ENCODE measurements around the gene ZNF697. TPM values are rescaled to one million over a fixed set of nuclear protein-coding genes. Genes with fewer than 3 reads are reported as not detected.
A peak's percentile ranks its signal among the peaks of the same experiment; 100 is the strongest.

The ZNF697 gene
- total RNA-seq, 1 donor from 2014 or later = 8.0 TPM

DNA sequence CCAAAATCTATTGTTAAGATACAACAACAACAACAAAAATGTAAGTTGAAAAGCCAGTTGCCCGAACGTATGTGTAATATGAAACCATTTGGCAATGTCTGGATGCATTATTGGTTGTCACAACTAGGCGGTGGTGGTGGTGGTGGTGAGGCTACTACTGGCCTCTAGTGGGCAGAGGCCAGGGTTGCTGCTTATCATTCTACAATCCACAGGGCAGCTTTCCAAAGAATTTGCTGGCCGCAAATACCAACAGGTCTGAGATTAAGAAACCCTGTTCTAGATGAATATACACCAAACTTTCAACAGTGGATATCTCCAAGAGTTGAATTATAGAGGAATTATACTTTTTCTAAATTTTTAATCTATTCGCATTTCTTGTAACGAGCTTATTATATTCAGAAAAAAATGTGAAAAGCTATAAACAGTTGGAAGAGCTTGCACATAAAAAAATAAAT lies 26.8 kb upstream of the ZNF697 start:
- no peak for DNase-seq (ENCODE audit: extremely low spot score, unreplicated experiment)
- Mint-ChIP-seq H3K36me3 (ENCODE audit: unreplicated experiment) (no peaks in the 10 kb centered on the region), H3K27me3 (ENCODE audit: unreplicated experiment) (peaks cover 10% of the 10 kb centered on the region), H3K4me3 (ENCODE audit: unreplicated experiment) (no peak overlapping the region), H3K4me1 (ENCODE audit: unreplicated experiment) (peaks cover 23% of the 10 kb centered on the region), H3K9me3 (ENCODE audit: unreplicated experiment) (no peaks in the 10 kb centered on the region), H3K27ac (ENCODE audit: unreplicated experiment) (no peak overlapping the region)
- TF ChIP-seq, protein P1, sequence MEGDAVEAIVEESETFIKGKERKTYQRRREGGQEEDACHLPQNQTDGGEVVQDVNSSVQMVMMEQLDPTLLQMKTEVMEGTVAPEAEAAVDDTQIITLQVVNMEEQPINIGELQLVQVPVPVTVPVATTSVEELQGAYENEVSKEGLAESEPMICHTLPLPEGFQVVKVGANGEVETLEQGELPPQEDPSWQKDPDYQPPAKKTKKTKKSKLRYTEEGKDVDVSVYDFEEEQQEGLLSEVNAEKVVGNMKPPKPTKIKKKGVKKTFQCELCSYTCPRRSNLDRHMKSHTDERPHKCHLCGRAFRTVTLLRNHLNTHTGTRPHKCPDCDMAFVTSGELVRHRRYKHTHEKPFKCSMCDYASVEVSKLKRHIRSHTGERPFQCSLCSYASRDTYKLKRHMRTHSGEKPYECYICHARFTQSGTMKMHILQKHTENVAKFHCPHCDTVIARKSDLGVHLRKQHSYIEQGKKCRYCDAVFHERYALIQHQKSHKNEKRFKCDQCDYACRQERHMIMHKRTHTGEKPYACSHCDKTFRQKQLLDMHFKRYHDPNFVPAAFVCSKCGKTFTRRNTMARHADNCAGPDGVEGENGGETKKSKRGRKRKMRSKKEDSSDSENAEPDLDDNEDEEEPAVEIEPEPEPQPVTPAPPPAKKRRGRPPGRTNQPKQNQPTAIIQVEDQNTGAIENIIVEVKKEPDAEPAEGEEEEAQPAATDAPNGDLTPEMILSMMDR (IDR thresholded peaks at IDR 0.05) = no peak

DNA sequence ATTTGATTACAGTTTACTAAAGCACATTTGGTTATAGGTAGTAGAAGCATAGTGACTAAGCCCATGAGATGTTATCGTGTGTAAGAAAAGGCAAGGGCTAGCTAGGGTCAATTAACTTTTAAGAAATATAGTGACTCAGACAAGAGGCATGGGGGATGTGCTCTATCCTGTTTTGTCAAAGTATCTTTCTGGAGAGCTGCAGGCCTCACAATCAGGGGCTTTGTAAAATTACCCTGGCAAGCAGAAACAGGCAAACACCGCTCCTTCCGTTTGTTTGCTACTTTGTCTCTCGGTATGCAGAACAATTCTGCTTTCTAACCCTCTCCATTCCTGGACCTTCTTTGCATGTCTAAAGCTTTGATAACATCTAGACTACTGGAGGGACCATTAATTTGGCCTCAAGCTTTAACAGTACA lies 26.1 kb upstream of the ZNF697 start:
- Mint-ChIP-seq H3K4me1 (ENCODE audit: unreplicated experiment) (peaks cover 23% of the 10 kb centered on the region), H3K27ac (ENCODE audit: unreplicated experiment) (peak overlapping the region; percentile 20), H3K36me3 (ENCODE audit: unreplicated experiment) (no peaks in the 10 kb centered on the region), H3K27me3 (ENCODE audit: unreplicated experiment) (peaks cover 13% of the 10 kb centered on the region), H3K9me3 (ENCODE audit: unreplicated experiment) (no peaks in the 10 kb centered on the region), H3K4me3 (ENCODE audit: unreplicated experiment) (no peak overlapping the region)
- TF ChIP-seq, protein P1 (IDR thresholded peaks at IDR 0.05) = no peak
- DNase-seq (ENCODE audit: extremely low spot score, unreplicated experiment) = no peak

DNA sequence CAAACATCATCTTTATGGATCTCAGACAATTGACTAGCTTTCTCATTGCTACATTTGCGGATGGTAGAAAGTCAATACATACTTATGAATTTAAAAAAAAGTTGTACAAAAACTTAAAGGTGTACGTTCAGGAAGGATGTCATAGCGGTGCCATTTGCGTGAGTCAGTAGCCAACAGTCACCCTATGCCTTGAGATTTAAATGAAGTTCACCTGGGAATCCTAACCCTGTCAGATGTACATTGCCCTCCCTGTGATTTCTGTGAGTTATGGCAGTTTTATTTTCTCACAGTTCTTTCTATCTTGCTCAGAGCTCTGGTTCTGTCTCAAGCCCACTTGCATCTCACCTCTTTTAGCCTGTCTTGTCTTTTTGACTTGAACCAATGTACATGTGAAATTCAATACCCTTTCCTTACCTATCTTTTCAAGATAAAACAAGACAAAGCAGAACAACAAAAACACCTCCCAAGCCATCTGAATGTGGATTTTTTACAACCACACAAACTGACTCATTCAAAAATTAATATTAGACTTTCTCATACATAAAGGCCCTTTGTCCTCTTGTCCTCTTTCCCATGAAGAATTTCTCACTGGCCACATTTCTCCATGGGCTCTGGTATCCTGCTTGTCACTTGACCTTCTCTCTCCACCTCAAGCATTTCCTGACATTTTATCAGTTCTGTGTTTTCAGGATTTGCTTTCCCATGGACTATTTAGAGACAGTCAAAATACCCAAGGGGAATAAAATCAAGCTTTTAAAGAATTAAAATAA lies 25.3 kb upstream of the ZNF697 start:
- H3K27ac Mint-ChIP-seq (ENCODE audit: unreplicated experiment) = peak overlapping the region; percentile 20

DNA sequence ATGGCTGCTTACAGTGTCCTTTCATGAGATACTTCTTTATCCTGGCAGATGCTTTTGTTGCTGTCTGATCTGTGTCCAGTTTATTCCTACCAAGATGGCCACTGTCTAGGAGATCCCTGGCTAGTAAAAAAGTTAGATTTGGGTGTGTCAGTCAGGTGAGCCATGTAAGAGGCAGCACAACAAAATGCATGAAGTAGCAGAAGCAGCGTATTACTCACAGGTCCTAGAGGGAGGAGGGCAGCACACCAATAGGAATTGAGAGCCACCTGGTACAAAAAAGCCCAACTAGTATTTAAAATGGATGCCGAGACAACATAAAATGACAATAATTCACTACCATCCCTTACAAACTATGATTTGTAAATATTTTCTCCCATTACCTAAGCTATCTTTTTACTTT lies 22.8 kb upstream of the ZNF697 start:
- TF ChIP-seq, protein P1 (IDR thresholded peaks at IDR 0.05) = no peak
- no peaks in the 10 kb centered on the region for H3K36me3 Mint-ChIP-seq (ENCODE audit: unreplicated experiment)
- H3K9me3 Mint-ChIP-seq (ENCODE audit: unreplicated experiment) = no peaks in the 10 kb centered on the region
- no peak overlapping the region for H3K4me3 Mint-ChIP-seq (ENCODE audit: unreplicated experiment)
- H3K27ac Mint-ChIP-seq (ENCODE audit: unreplicated experiment) = no peak overlapping the region
- H3K4me1 Mint-ChIP-seq (ENCODE audit: unreplicated experiment) = peaks cover 23% of the 10 kb centered on the region
- DNase-seq (ENCODE audit: extremely low spot score, unreplicated experiment) = no peak
- H3K27me3 Mint-ChIP-seq (ENCODE audit: unreplicated experiment) = peaks cover 16% of the 10 kb centered on the region

More for the DNA sequence above, 25.3 kb upstream of the ZNF697 start:
- no peaks in the 10 kb centered on the region for H3K36me3 Mint-ChIP-seq (ENCODE audit: unreplicated experiment)
- TF ChIP-seq, protein P1 (IDR thresholded peaks at IDR 0.05) = no peak
- no peak overlapping the region for H3K4me3 Mint-ChIP-seq (ENCODE audit: unreplicated experiment)
- H3K9me3 Mint-ChIP-seq (ENCODE audit: unreplicated experiment) = no peaks in the 10 kb centered on the region
- H3K4me1 Mint-ChIP-seq (ENCODE audit: unreplicated experiment) = peaks cover 23% of the 10 kb centered on the region
- peaks cover 13% of the 10 kb centered on the region for H3K27me3 Mint-ChIP-seq (ENCODE audit: unreplicated experiment)
- no peak for DNase-seq (ENCODE audit: extremely low spot score, unreplicated experiment)

DNA sequence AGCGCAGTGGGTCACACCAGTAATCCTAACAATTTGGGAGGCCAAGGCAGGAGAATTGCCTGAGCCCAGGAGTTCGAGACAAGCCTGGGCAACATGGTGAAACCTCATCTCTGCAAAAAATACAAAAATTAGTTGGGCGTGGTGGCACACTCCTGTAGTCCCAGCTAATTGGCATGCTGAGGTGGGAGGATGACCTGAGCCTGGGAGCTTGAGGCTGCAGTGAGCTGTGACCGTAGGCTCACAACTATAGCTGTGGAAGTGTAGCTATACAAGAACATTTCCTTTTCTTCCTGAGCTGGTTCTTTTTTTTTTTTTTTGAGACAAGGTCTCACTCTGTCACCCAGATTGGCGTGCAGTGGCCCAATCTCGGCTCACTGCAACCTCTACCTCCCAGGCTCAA lies 19.1 kb upstream of the ZNF697 start:
- H3K4me1 Mint-ChIP-seq (ENCODE audit: unreplicated experiment) = no peaks in the 10 kb centered on the region
- TF ChIP-seq, protein P1 (IDR thresholded peaks at IDR 0.05) = no peak
- no peak overlapping the region for H3K27ac Mint-ChIP-seq (ENCODE audit: unreplicated experiment)
- DNase-seq (ENCODE audit: extremely low spot score, unreplicated experiment) = no peak
- H3K36me3 Mint-ChIP-seq (ENCODE audit: unreplicated experiment) = no peaks in the 10 kb centered on the region
- H3K9me3 Mint-ChIP-seq (ENCODE audit: unreplicated experiment) = no peaks in the 10 kb centered on the region
- peaks cover 28% of the 10 kb centered on the region for H3K27me3 Mint-ChIP-seq (ENCODE audit: unreplicated experiment)
- H3K4me3 Mint-ChIP-seq (ENCODE audit: unreplicated experiment) = no peak overlapping the region
